Activated naive CD4-positive, alpha-beta T cell treated with anti-CD3 and anti-CD28 coated beads, Interleukin-2, amount 50 U/mL, for 24 hours (primary cell): Measurements from ENCODE around the gene SEMA4F.
A peak's percentile ranks its signal among the peaks of the same experiment; 100 is the strongest.

ENCODE experiments used
- H3K27ac Mint-ChIP-seq: one replicate; pipeline ENCODE4 v1.8.0; 2021; ENCODE audit warnings: mild to moderate bottlenecking, mixed read lengths
- H3K27me3 Mint-ChIP-seq: one replicate; pipeline ENCODE4 v1.8.0; 2021; ENCODE audit warnings: mixed read lengths
- H3K36me3 Mint-ChIP-seq: one replicate; pipeline ENCODE4 v1.8.0; 2021; ENCODE audit warnings: mixed read lengths
- H3K4me1 Mint-ChIP-seq: one replicate; pipeline ENCODE4 v1.8.0; 2021; ENCODE audit warnings: mixed read lengths
- H3K4me3 Mint-ChIP-seq: one replicate; pipeline ENCODE4 v1.8.0; 2021; ENCODE audit warnings: mild to moderate bottlenecking, mixed read lengths
- H3K9me3 Mint-ChIP-seq: one replicate; pipeline ENCODE4 v1.8.0; 2021; ENCODE audit warnings: mixed read lengths

SEMA4F gene

GRCh38 chr2:74646834-74647482 is 7.1 kb upstream of the SEMA4F start:
- H3K36me3 Mint-ChIP-seq: peaks cover 3% of the 10 kb centered on the region
- no peak overlapping the region for H3K4me3 Mint-ChIP-seq
- peaks cover 23% of the 10 kb centered on the region for H3K27me3 Mint-ChIP-seq
- no peak overlapping the region for H3K27ac Mint-ChIP-seq
- H3K9me3 Mint-ChIP-seq: no peaks in the 10 kb centered on the region
- peaks cover 4% of the 10 kb centered on the region for H3K4me1 Mint-ChIP-seq

GRCh38 chr2:74648009-74648443 is 6.0 kb upstream of the SEMA4F start, which contains the start of gene M1AP:
TSS of gene M1AP (minus strand) at chr2:74648330. CDS start at chr2:74640275, 8,055 bp downstream.
- H3K27ac Mint-ChIP-seq: peak within 1 kb of the TSS; percentile 27
- peaks cover 23% of the 10 kb centered on the region for H3K27me3 Mint-ChIP-seq
- no peaks in the 10 kb centered on the region for H3K9me3 Mint-ChIP-seq
- H3K4me1 Mint-ChIP-seq: peaks cover 4% of the 10 kb centered on the region
- peak within 1 kb of the TSS; percentile 51 for H3K4me3 Mint-ChIP-seq
- H3K36me3 Mint-ChIP-seq: peaks cover 3% of the 10 kb centered on the region

- Mint-ChIP-seq H3K27me3 (peaks cover 10% of the 10 kb centered on the region), H3K36me3 (peaks cover 6% of the 10 kb centered on the region), H3K4me3 (peak overlapping the region; percentile 87), H3K27ac (no peak overlapping the region), H3K4me1 (peaks cover 20% of the 10 kb centered on the region), H3K9me3 (no peaks in the 10 kb centered on the region)
Observed at GRCh38 chr2:74653589-74653984, 460 bp upstream of the SEMA4F start.

- Mint-ChIP-seq H3K4me3 (peak overlapping the region; percentile 87), H3K36me3 (peaks cover 5% of the 10 kb centered on the region), H3K27me3 (no peaks in the 10 kb centered on the region), H3K4me1 (peaks cover 19% of the 10 kb centered on the region), H3K9me3 (no peaks in the 10 kb centered on the region), H3K27ac (no peak overlapping the region)
Observed at GRCh38 chr2:74655579-74655978, 1.5 kb downstream of the SEMA4F start.

GRCh38 chr2:74658516-74658915 is 4.5 kb downstream of the SEMA4F start:
- H3K4me1 Mint-ChIP-seq: peaks cover 18% of the 10 kb centered on the region
- H3K27ac Mint-ChIP-seq: no peak overlapping the region
- H3K9me3 Mint-ChIP-seq: no peaks in the 10 kb centered on the region
- H3K4me3 Mint-ChIP-seq: no peak overlapping the region
- no peaks in the 10 kb centered on the region for H3K27me3 Mint-ChIP-seq
- H3K36me3 Mint-ChIP-seq: peaks cover 7% of the 10 kb centered on the region

GRCh38 chr2:74659462-74659861 is 5.4 kb downstream of the SEMA4F start:
- Mint-ChIP-seq H3K4me1 (peaks cover 16% of the 10 kb centered on the region), H3K4me3 (no peak overlapping the region), H3K27ac (no peak overlapping the region), H3K36me3 (peaks cover 9% of the 10 kb centered on the region), H3K9me3 (no peaks in the 10 kb centered on the region), H3K27me3 (no peaks in the 10 kb centered on the region)

- Mint-ChIP-seq H3K9me3 (no peaks in the 10 kb centered on the region), H3K27me3 (no peaks in the 10 kb centered on the region), H3K27ac (no peak overlapping the region), H3K4me3 (no peak overlapping the region), H3K36me3 (peaks cover 4% of the 10 kb centered on the region), H3K4me1 (no peaks in the 10 kb centered on the region)
Observed at GRCh38 chr2:74668087-74668486, 14.0 kb downstream of the SEMA4F start.

GRCh38 chr2:74670263-74670662 is 16.2 kb downstream of the SEMA4F start:
- H3K4me1 Mint-ChIP-seq: no peaks in the 10 kb centered on the region
- no peaks in the 10 kb centered on the region for H3K9me3 Mint-ChIP-seq
- H3K27me3 Mint-ChIP-seq: no peaks in the 10 kb centered on the region

GRCh38 chr2:74671479-74671878 is 17.4 kb downstream of the SEMA4F start:
- no peaks in the 10 kb centered on the region for H3K4me1 Mint-ChIP-seq
- no peak overlapping the region for H3K4me3 Mint-ChIP-seq
- no peak overlapping the region for H3K27ac Mint-ChIP-seq
- peaks cover 11% of the 10 kb centered on the region for H3K36me3 Mint-ChIP-seq
- no peaks in the 10 kb centered on the region for H3K27me3 Mint-ChIP-seq
- H3K9me3 Mint-ChIP-seq: no peaks in the 10 kb centered on the region

More at GRCh38 chr2:74670263-74670662, 16.2 kb downstream of the SEMA4F start:
- Mint-ChIP-seq H3K4me3 (no peak overlapping the region), H3K27ac (no peak overlapping the region), H3K36me3 (peaks cover 4% of the 10 kb centered on the region)

- Mint-ChIP-seq H3K27me3 (no peaks in the 10 kb centered on the region), H3K27ac (no peak overlapping the region), H3K4me3 (no peak overlapping the region), H3K4me1 (no peaks in the 10 kb centered on the region), H3K9me3 (no peaks in the 10 kb centered on the region), H3K36me3 (peaks cover 16% of the 10 kb centered on the region)
Observed at GRCh38 chr2:74673826-74674528, 19.9 kb downstream of the SEMA4F start.

- H3K4me1 Mint-ChIP-seq: no peaks in the 10 kb centered on the region
- no peak overlapping the region for H3K27ac Mint-ChIP-seq
- H3K9me3 Mint-ChIP-seq: no peaks in the 10 kb centered on the region
- peaks cover 17% of the 10 kb centered on the region for H3K36me3 Mint-ChIP-seq
- no peaks in the 10 kb centered on the region for H3K27me3 Mint-ChIP-seq
- H3K4me3 Mint-ChIP-seq: no peak overlapping the region
Observed at GRCh38 chr2:74675090-74675489, 21.0 kb downstream of the SEMA4F start.

- Mint-ChIP-seq H3K36me3 (peaks cover 25% of the 10 kb centered on the region), H3K4me1 (no peaks in the 10 kb centered on the region), H3K27ac (no peak overlapping the region), H3K27me3 (no peaks in the 10 kb centered on the region), H3K9me3 (no peaks in the 10 kb centered on the region), H3K4me3 (no peak overlapping the region)
Observed at GRCh38 chr2:74676331-74676730, 22.3 kb downstream of the SEMA4F start.

- H3K9me3 Mint-ChIP-seq: no peaks in the 10 kb centered on the region
- peaks cover 24% of the 10 kb centered on the region for H3K36me3 Mint-ChIP-seq
- H3K27ac Mint-ChIP-seq: no peak overlapping the region
- no peaks in the 10 kb centered on the region for H3K4me1 Mint-ChIP-seq
- no peak overlapping the region for H3K4me3 Mint-ChIP-seq
- H3K27me3 Mint-ChIP-seq: no peaks in the 10 kb centered on the region
Observed at GRCh38 chr2:74679615-74680014, 25.6 kb downstream of the SEMA4F start.

- Mint-ChIP-seq H3K27ac (no peak overlapping the region), H3K9me3 (no peaks in the 10 kb centered on the region), H3K36me3 (peaks cover 14% of the 10 kb centered on the region), H3K27me3 (no peaks in the 10 kb centered on the region), H3K4me3 (no peak overlapping the region), H3K4me1 (no peaks in the 10 kb centered on the region)
Observed at GRCh38 chr2:74682501-74682900, 28.5 kb downstream of the SEMA4F start.

GRCh38 chr2:74685408-74685807 is 31.4 kb downstream of the SEMA4F start:
- Mint-ChIP-seq H3K27me3 (no peaks in the 10 kb centered on the region), H3K27ac (no peak overlapping the region), H3K36me3 (peaks cover 9% of the 10 kb centered on the region), H3K9me3 (no peaks in the 10 kb centered on the region), H3K4me1 (no peaks in the 10 kb centered on the region), H3K4me3 (no peak overlapping the region)

- no peaks in the 10 kb centered on the region for H3K27me3 Mint-ChIP-seq
- H3K36me3 Mint-ChIP-seq: no peaks in the 10 kb centered on the region
- H3K4me3 Mint-ChIP-seq: no peak overlapping the region
- no peaks in the 10 kb centered on the region for H3K4me1 Mint-ChIP-seq
- H3K27ac Mint-ChIP-seq: no peak overlapping the region
- H3K9me3 Mint-ChIP-seq: no peaks in the 10 kb centered on the region
Observed at GRCh38 chr2:74688881-74689280, 34.8 kb downstream of the SEMA4F start.
